GM23248 (cell line): Measurements from ENCODE around the gene SEC14L5. TPM values are rescaled to one million over a fixed set of nuclear protein-coding genes. Genes with fewer than 3 reads are reported as not detected.

Experiments
- DNase-seq: peaks from one replicate; pipeline ENCODE4 v3.0.0-alpha.2; 2015
- H2AFZ ChIP-seq: fragments of 200-600 bp; sonication (generic); 2 replicates; pipeline ENCODE4 v1.6.1; 2016; ENCODE audit warnings: antibody characterized with exemption
- H3F3A ChIP-seq: fragments of 200-600 bp; sonication (generic); 2 replicates; pipeline ENCODE4 v1.6.1; 2016; ENCODE audit warnings: mild to moderate bottlenecking, antibody characterized with exemption, mixed run types; ENCODE audit not compliant: insufficient read depth
- H3K27ac ChIP-seq: fragments of 200-600 bp; sonication (generic); 2 replicates; pipeline ENCODE4 v1.5.1; 2016; ENCODE audit warnings: mild to moderate bottlenecking
- H3K27me3 ChIP-seq: fragments of 200-600 bp; sonication (generic); replicated peaks from 2 replicates; pipeline ENCODE4 v1.6.1; 2016; ENCODE audit warnings: mild to moderate bottlenecking; ENCODE audit not compliant: insufficient read depth
- H3K36me3 ChIP-seq: fragments of 200-600 bp; sonication (generic); 2 replicates; pipeline ENCODE4 v1.6.1; 2016; ENCODE audit warnings: low read depth, mild to moderate bottlenecking
- H3K4me1 ChIP-seq: fragments of 200-600 bp; sonication (generic); 2 replicates; pipeline ENCODE4 v1.6.1; 2016; ENCODE audit warnings: mild to moderate bottlenecking; ENCODE audit not compliant: insufficient read depth
- H3K4me2 ChIP-seq: fragments of 200-600 bp; sonication (generic); one replicate; pipeline ENCODE4 v1.6.1; 2016; ENCODE audit warnings: mild to moderate bottlenecking; ENCODE audit not compliant: unreplicated experiment
- H3K4me3 ChIP-seq: fragments of 200-600 bp; sonication (generic); 2 replicates; pipeline ENCODE4 v1.5.1; 2016; ENCODE audit warnings: mild to moderate bottlenecking
- H3K79me2 ChIP-seq: fragments of 200-600 bp; sonication (generic); 2 replicates; pipeline ENCODE4 v1.6.1; 2016; ENCODE audit warnings: mild to moderate bottlenecking; ENCODE audit not compliant: insufficient read depth
- H3K9ac ChIP-seq: fragments of 200-600 bp; sonication (generic); 2 replicates; pipeline ENCODE4 v1.6.1; 2016; ENCODE audit warnings: mild to moderate bottlenecking
- H3K9me2 ChIP-seq: fragments of 200-600 bp; sonication (generic); 2 replicates; pipeline ENCODE4 v1.6.1; 2016; ENCODE audit warnings: mixed run types, mild to moderate bottlenecking, moderate library complexity; ENCODE audit not compliant: insufficient read depth
- H3K9me3 ChIP-seq: fragments of 200-600 bp; sonication (generic); one replicate; pipeline ENCODE4 v1.6.1; 2017; ENCODE audit warnings: low read depth
- H4K20me1 ChIP-seq: fragments of 200-600 bp; sonication (generic); 2 replicates; pipeline ENCODE4 v1.6.0; 2016; ENCODE audit not compliant: insufficient read depth
- EZH2 ChIP-seq: fragments of 200-600 bp; sonication (generic); IDR thresholded peaks from 2 replicates; pipeline ENCODE4 v1.6.1; 2018; ENCODE audit warnings: antibody characterized with exemption, mild to moderate bottlenecking; ENCODE audit not compliant: insufficient read depth, poor library complexity, severe bottlenecking
- EZH2phosphoT487 ChIP-seq: fragments of 200-600 bp; sonication (generic); IDR thresholded peaks from 2 replicates; pipeline ENCODE4 v1.6.1; 2018; ENCODE audit warnings: antibody characterized with exemption, moderate library complexity, mild to moderate bottlenecking, low read depth; ENCODE audit not compliant: insufficient read depth
- WGBS, 2 experiments: methylation state at CpG; one replicate each; pipeline ENCODE4 v1.1.6; 2015 to 2017; ENCODE audit warnings: low lambda C conversion rate in 2 of 2, low coverage in 1 of 2; ENCODE audit errors: missing lambda C conversion rate in 2 of 2; 5-methylcytosine and 5-hydroxymethylcytosine counted together
- in situ Hi-C: fragments of 300-500 bp; cut with MboI; formaldehyde crosslinking; loops from 2 replicates; pipeline ENCODE4 v1.15.0; 2020
- polyA plus RNA-seq: library from polyadenylated mRNA; unstranded; fragments of >200 nt; fragmentation: Nextera tagmentation; extraction: Ambion mirVana; gene quantifications from 2 replicates; pipeline ENCODE4 v1.2.1, GENCODE V29; 2016
- total RNA-seq: library from RNA; depleted of rRNA; stranded (reverse); fragments of >200 nt; shearing (Covaris generic); gene quantifications from 2 replicates; pipeline ENCODE4 v1.2.3, GENCODE V29; 2014

SEC14L5 gene
- total and polyA plus RNA-seq, 2 experiments from 2014 or later = not detected

DNA sequence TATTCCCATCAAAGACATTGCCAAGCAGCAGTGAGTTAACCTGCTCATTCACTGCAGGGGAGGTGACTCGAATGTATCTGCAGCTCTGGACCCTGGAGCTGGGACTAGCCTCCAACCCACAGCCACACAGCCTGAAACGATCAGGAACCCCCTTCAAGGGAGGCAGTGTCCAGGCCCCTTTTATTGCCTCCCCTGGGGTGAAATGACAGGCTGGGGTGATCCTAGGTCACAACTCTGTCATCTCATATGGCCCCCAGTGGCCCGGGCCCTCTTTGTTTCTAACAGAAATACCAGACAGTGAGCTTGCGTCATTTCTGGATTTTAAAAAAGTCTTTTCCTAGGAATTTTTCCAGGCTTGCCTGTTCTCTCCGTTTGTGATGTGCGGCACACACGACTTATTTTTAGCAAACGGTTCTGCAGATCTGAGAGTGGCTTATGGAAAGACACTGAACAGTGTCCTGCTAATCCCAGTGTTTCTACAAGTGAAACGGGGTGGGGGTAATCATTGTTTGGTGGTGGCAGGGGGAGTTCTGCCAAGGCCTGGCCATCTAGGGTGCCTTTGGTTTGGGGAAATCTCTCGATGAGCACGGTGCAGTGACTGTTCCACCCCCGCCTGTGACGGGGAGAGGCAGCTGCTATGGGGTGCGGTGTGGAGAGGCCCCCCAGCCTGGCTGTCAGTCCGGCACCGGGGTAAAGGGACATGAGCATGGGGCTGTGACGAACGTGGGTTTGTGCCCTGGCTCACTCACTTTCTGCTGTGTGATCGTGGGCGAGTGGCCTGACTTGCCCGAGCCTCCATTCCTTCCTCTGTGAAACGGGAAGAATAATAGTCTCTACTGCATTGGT is 48.4 kb downstream of the SEC14L5 start:
- Histone ChIP-seq H3K36me3 (no peaks in the 10 kb centered on the region), H3K4me1 (no peaks in the 10 kb centered on the region), H3K4me3 (no peak overlapping the region), H3K27me3 (peaks cover 4% of the 10 kb centered on the region; the same call in 1 of the 2 replicates), H3K9me3 (no peaks in the 10 kb centered on the region), H3K4me2 (no peak overlapping the region), H3K9ac (no peak overlapping the region), H3K27ac (no peak overlapping the region), H3K79me2 (no peaks in the 10 kb centered on the region), H3F3A (no peaks in the 10 kb centered on the region), H4K20me1 (no peaks in the 10 kb centered on the region), H2AFZ (no peak overlapping the region), H3K9me2 (no peaks in the 10 kb centered on the region)
- TF ChIP-seq EZH2 (no peak), EZH2phosphoT487 (no peak)
- in situ Hi-C loops = no loop called here
- no peak for DNase-seq
- 66% methylated on average over 22 of the region's 22 CpGs for WGBS, 2 experiments

DNA sequence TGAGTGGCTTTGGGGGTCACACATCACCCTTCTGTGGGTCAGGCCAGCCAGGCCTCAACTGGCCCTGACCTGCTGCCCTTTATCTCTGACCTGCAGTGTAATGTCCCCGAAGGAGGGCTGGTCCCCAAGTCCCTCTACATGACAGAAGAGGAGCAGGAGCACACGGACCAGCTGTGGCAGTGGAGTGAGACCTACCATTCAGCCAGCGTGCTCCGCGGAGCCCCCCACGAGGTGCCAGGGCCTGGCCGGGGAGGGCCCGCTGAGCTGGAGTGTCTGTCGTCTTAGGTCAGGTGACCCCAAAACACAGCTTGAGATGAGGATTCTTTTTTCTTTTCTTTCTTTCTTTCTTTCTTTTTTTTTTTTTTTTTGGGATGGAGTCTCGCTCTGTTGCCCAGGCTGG is 49.1 kb downstream of the SEC14L5 start:
- in situ Hi-C loops = no loop called here
- no peaks in the 10 kb centered on the region for H3F3A ChIP-seq
- no peak overlapping the region for H3K9ac ChIP-seq
- no peaks in the 10 kb centered on the region for H3K9me3 ChIP-seq
- no peaks in the 10 kb centered on the region for H3K79me2 ChIP-seq
- no peaks in the 10 kb centered on the region for H3K9me2 ChIP-seq
- WGBS, 2 experiments = 77 to 88% methylated on average over 9 to 10 of the region's 10 CpGs
- DNase-seq = no peak
- H3K4me1 ChIP-seq = no peaks in the 10 kb centered on the region
- no peaks in the 10 kb centered on the region for H4K20me1 ChIP-seq
- H2AFZ ChIP-seq = no peak overlapping the region
- no peak for TF ChIP-seq EZH2
- no peak for TF ChIP-seq EZH2phosphoT487
- H3K36me3 ChIP-seq = no peaks in the 10 kb centered on the region
- H3K27me3 ChIP-seq = peaks cover 4% of the 10 kb centered on the region; the same call in 1 of the 2 replicates
- no peak overlapping the region for H3K4me2 ChIP-seq
- H3K4me3 ChIP-seq = no peak overlapping the region
- H3K27ac ChIP-seq = no peak overlapping the region

DNA sequence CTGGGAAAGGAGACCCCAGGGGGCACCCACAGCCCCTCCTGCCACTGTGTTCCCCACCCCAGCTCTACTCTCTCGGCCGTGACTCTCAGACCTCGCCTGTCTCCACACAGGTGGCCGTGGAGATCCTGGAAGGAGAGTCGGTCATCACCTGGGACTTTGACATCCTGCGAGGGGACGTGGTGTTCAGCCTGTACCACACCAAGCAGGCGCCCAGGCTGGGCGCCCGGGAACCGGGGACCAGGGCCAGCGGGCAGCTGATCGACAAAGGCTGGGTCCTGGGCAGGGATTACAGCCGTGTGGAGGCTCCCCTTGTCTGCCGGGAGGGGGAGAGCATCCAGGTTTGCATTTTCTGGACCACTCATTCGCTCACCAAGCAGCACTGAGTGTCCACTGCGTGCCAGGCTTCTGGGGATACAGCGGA is 50.2 kb downstream of the SEC14L5 start:
- Histone ChIP-seq H3K4me1 (no peaks in the 10 kb centered on the region), H3K9me3 (no peaks in the 10 kb centered on the region), H3K36me3 (no peaks in the 10 kb centered on the region), H3K27ac (no peak overlapping the region), H2AFZ (no peak overlapping the region), H4K20me1 (no peaks in the 10 kb centered on the region), H3K9ac (no peak overlapping the region), H3K9me2 (no peaks in the 10 kb centered on the region), H3K4me2 (no peak overlapping the region), H3F3A (no peaks in the 10 kb centered on the region), H3K79me2 (no peaks in the 10 kb centered on the region), H3K4me3 (no peak overlapping the region), H3K27me3 (peaks cover 4% of the 10 kb centered on the region; the same call in 1 of the 2 replicates)
- 63 to 67% methylated on average over 12 to 18 of the region's 18 CpGs for WGBS, 2 experiments
- no peak for DNase-seq
- TF ChIP-seq EZH2phosphoT487 (no peak), EZH2 (no peak)
- in situ Hi-C loops = no loop called here

DNA sequence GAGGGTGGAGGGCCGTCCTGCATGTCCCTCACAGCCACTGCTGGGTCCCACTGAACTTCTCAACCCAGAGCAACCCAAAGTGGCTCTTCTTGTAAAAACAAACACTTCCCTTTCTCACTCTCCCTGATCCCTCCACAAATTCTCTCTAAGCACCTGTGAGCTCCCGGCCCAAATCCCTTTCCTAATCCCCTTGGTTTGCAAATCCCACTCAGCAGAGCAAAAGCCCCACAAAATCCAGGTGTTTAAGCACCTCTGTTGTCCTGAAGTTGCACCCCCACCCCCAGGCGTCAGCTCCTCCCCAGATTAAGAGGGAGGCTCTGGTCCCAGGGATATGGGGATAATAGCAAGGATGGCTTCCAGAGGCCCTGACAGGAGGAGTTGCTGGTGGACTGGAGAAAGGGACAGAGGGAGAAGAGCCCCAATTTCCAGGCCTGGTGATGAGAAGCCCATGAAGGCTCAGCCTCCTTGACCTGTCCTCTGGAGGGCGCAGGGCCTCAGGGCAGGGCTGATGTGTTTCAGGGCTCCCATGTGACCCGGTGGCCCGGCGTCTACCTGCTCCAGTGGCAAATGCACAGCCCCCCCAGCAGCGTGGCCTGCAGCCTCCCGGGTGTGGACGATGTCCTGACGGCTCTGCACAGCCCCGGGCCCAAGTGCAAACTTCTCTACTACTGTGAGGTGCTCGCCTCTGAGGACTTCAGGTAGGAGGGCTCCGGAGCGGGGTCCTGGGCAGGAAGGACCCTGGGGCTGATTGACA is 52.6 kb downstream of the SEC14L5 start:
- H3K27ac ChIP-seq = no peak overlapping the region
- H3K4me3 ChIP-seq = no peak overlapping the region
- 0 out of 2 replicates have a peak, but pooled peaks cover 4% of the 10 kb centered on the region for H3K27me3 ChIP-seq
- H4K20me1 ChIP-seq = no peaks in the 10 kb centered on the region
- no peak overlapping the region for H3K4me2 ChIP-seq
- no peaks in the 10 kb centered on the region for H3K79me2 ChIP-seq
- no peak overlapping the region for H2AFZ ChIP-seq
- H3K9ac ChIP-seq = no peak overlapping the region
- no peaks in the 10 kb centered on the region for H3K4me1 ChIP-seq
- DNase-seq = no peak
- WGBS, 2 experiments = 46 to 54% methylated on average over 12 to 14 of the region's 15 CpGs
- no peaks in the 10 kb centered on the region for H3K9me3 ChIP-seq
- no peaks in the 10 kb centered on the region for H3K9me2 ChIP-seq
- in situ Hi-C loops = no loop called here
- no peak for TF ChIP-seq EZH2
- no peak for TF ChIP-seq EZH2phosphoT487
- no peaks in the 10 kb centered on the region for H3K36me3 ChIP-seq
- no peaks in the 10 kb centered on the region for H3F3A ChIP-seq
